MM.1S (cell line): ENCODE data around the gene TSPOAP1.

Experiments
- CTCF ChIP-seq: fragments of 300-600 bp; sonication (generic); IDR thresholded peaks from 2 replicates; pipeline ENCODE4 v1.5.1; 2016; ENCODE audit warnings: antibody characterized with exemption, low read length, mixed read lengths
- EZH2 ChIP-seq: fragments of 300-600 bp; sonication (generic); optimal IDR thresholded peaks from 2 replicates; pipeline ENCODE3; 2017; ENCODE audit warnings: low read depth, mild to moderate bottlenecking, antibody characterized with exemption, low read length, mixed read lengths
- EZH2phosphoT487 ChIP-seq: fragments of 300-600 bp; sonication (generic); IDR thresholded peaks from 2 replicates; pipeline ENCODE4 v1.6.1; 2018; ENCODE audit warnings: antibody characterized with exemption, low read length

- no peak for TF ChIP-seq CTCF
- no peak for TF ChIP-seq EZH2
- no peak for TF ChIP-seq EZH2phosphoT487
Measured at GRCh38 chr17:58343131-58343530, 14.5 kb upstream of the TSPOAP1 start.
